ENCODE data around the gene CPEB3.
A peak's percentile ranks its signal among the peaks of the same experiment; 100 is the strongest.
"Not testable (repeated sequence)": the region's sequence is repeated elsewhere in the genome, so short reads cannot be mapped to it uniquely, and the experiment has no call there.

The CPEB3 gene

DNA sequence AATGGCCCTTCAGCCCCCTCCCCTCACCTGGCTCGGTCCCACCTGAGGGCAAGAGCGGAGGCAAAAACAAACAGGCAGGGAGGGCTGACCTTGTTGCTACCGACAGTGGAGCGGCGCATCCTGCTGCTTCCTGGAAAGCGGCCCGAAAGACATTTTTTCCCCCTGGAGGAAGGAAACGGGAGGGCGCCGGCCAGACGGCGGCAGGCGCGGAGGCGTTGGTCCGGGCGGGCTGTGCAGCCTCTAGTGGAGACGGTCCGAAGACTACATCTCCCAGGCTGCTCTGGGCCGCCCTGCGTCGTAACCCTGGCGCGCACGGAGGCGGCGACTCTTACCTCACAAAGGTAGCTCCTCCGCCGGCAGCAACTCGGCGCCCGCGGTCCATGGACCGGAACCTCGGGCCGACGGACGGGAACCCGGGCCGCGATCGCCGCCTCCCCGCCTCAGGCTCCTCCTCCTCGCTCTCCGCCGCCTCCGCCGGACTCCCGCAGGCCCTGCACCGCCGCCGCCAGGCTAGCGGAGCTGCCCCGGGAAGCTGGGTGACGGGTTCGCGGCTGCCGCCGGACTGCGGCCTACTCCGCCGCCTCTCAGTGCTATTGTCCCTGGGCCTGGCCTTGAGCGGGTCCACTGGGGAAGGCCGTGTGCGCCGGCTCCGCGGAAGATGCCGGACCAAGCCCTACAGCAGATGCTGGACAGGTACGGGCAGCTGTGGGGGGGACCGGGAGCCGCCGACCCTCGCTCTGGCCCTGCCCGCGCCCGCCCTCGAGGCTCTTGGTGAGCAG, at the start of gene CPEB3, which contains the start of gene MARCHF5:
TSS of gene CPEB3 (minus strand) at position 242 of the 779 bp plus-strand sequence. CDS start 50,728 bp downstream, outside the sequence.
TSS of gene MARCHF5 (plus strand) at position 331 of the 779 bp plus-strand sequence. CDS start at position 659, 328 bp downstream.
- peak; percentile 85 for DNase-seq (ENCODE audit: low read depth)

DNA sequence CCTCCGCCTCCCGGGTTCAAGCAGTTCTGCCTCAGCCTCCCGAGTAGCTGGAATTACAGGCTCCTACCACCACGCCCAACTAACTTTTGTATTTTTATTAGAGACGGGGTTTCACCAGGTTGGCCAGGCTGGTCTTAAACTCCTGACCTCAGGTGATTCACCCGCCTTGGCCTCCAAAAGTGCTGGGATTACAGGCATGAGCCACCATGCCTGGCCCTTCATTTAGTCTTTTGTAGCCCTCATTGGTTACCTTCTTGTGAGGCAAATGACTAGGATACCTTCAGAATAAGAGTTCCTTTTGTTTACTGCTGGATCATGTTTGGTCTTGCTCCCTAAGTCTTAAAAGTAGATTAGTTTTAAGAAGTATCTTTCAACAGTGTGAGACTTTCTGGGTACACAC, 39.0 kb upstream of the CPEB3 start:
- DNase-seq (ENCODE audit: low read depth), result not testable (repeated sequence)

DNA sequence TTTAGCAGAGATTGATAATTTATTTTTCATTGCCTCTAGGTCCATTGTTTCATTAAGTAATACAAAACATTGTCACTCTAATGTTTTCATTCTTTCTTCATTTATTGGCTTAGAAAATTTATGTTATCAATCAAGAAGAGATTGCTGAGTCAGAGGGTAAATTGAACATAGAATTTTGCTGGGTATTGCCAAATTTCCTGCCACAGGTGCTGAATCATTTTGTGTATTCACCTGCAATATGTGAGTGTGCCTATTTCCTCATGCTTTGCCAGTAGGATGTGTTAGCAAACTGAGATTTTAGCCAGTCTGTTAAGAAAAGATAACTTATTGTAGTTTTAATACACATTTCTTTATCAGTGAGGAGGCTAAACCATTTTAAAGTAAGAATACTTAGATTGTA, 38.1 kb upstream of the CPEB3 start:
- DNase-seq (ENCODE audit: low read depth), result no peak

DNA sequence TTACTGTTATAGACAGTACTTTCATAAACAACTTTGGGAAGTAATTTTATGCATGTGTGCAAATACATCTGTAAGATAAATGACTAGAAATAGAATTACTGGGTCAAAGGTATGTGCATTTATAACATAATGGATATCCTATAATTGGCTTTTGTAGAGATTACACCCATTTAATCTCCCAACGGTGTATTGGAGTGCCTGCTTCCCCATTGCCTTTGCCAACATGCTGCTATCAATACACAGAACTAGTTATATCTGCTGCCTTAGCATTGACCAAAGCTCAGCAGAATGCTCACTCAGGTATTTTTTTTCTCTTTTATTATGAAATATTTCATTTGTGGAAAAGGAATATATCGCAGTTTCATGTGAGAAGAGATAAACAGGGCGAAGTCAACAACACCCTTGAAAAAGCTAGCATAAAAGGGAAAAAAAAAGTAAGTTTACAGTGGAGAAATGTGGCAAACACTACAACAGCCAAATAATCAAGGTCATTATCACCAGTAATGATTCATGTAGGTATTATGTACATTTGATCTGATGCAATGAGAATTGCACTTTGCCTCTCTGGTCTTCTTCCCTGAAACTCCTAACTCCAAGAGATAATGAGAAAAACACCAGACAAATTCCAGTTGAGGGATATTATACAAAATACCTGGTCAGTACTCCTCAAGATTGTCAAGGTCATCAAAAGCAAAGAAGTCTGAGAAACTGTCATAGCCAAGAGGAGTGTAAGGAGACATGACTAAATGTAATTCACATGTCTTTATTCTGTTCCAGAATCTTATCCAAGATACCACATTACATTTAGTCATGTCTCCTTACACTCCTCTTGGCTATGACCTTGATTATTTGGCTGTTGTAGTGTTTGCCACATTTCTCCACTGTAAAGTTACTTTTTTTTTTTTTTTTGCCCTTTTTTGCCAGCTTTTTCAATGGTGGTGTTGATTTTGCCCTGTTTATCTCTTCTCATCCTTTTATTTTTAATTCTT, 36.9 kb upstream of the CPEB3 start:
- DNase-seq (ENCODE audit: low read depth), result no peak

DNA sequence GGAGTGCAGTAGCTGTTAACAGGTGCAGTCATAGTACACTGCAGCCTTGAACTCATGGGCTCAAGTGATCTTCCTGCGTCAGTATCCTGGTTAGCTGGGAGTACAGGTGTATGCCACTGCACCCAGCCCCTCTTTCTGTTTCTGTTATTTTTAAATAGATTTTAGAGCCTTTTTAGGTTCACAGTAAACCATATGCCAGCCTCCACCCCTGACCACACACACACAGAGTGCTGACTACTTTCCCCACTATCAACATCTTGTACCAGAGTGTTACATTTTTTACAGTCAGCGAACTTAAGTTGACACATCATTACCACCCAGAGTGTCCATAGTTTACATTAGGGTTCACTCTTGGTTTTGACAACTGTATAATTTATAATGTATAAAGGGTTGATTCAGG, 32.2 kb upstream of the CPEB3 start:
- DNase-seq (ENCODE audit: low read depth), result no peak

DNA sequence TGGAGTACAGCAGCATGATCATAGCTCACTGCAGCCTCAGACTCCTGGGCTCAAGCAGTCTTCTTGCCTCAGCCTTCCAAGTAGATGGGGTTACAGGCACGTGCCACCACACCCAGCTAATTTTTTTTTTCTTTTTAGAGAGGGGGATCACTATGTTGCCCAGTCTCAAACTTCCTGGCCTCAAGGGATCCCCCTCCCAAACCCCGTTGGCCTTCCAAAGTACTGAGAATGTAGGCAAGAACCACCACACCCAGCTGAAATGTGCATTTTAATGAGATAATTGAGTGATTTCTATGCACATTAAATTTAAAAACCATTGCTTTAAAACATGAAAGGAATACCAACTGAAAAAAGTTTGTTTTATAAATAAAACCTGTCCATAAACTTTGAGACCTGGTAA, 25.7 kb upstream of the CPEB3 start:
- DNase-seq (ENCODE audit: low read depth), result no peak

DNA sequence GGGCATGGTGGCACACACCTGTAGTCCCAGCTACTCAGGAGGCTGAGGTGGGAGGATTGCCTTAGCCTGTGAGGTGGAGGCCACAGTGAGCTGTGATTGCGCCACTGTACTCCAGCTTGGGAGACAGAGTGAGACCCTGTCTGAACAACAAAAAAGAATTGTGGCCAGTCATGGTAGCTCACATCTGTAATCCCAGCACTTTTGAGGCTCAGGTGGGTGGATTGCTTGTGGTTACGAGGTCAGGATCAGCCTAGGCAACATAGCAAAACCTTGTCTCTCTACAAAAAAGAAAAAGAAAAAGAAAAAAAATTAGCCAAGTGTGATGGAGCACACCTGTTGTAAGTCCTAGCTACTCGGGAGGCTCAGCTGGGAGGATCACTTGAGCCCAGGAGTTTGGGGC, 22.9 kb upstream of the CPEB3 start:
- no peak for DNase-seq (ENCODE audit: low read depth)

DNA sequence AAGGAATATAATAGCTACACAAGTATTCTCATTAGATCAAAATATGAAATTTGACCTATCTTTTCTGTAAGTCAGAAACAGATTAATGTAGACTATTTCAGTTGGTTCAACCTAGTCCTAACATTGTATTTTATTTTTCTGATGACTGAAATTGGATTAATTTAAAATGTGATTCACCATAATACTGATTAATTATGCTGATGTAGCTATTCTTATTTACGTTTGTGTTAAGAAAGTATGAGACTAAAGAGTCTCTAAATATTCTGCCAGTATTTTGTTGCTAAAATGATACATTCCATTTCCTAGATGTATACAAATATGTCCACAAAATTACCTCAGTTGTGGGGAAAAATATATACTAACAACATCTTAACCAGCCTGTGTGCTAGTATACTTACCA, 18.4 kb upstream of the CPEB3 start:
- DNase-seq (ENCODE audit: low read depth), result no peak

DNA sequence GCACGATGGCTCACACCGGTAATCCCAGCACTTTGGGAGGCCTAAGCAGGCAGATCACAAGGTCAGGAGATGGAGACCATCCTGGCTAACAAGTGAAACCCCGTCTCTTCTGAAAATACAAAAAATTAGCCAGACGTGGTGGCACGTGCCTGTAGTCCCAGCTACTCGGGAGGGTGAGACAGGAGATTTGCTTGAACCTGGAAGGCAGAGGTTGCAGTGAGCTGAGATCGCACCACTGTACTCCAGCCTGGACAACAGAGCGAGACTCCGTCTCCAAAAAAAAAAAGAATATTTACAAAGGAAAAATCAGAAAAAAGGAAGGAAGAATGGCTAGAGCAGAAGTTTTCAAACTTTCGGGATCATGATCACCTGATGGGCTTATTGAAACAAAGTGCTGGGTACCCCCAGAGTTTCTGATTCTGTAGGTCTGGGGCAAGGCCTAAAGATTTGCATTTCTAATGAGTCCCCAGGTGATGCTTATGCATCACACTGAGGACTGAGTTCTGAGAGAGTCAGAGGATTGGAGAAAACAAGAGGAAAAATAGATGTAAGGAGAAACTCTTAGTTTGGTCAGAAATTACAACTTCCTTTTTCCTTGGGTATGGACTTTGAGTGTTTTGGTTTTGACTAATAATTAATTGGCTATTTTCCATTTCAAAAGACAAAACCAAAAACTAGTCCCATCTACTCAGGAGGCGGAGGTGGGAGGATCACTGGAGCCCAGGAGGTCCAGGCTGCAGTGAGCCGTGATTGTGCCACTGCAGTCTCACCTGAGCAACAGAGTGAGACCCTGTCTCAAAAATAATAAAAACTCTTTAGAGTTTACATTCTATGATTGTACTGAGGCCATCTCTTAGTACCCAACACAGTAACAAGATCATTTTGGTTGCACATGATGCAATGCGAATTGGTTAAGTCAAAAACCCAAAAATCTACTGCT, 14.5 kb upstream of the CPEB3 start:
- no peak for DNase-seq (ENCODE audit: low read depth)

DNA sequence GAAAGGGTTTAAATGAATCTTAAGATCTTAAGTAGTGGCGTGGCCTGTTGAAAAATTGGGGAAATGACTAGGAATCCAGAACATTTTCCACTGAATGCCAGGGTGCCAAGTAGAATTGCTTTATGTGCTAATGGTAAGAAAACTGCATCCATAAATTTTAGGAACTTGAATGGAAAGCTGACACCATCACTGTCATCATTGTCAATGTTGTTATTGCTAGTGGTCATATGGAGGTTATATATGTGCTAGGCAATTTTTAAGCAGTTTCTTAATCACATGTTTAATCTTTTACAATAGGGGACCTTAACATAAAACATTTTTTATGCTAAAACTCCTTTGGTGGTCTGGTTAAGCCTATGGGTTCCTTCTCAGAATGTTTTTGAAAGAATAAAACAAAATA, 13.2 kb upstream of the CPEB3 start:
- no peak for DNase-seq (ENCODE audit: low read depth)

DNA sequence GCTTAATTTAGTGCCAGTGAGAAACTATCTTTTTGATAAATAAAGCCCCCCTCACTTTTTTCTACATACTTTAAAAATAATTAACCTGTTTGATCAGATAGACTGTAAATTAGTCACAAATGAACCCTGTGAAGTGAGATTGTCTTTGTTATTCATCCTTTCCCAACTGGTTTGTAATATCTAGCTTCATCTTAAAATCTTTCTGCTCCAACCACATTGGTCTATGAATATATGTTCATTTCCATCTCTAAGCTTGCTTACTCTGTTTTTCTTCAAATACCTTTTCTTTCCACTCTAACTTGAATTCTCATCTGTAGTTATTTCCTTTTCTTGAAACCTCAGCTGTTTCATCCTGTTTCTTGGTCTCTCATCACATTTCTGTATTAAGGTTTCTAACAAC, 12.2 kb upstream of the CPEB3 start:
- no peak for DNase-seq (ENCODE audit: low read depth)

DNA sequence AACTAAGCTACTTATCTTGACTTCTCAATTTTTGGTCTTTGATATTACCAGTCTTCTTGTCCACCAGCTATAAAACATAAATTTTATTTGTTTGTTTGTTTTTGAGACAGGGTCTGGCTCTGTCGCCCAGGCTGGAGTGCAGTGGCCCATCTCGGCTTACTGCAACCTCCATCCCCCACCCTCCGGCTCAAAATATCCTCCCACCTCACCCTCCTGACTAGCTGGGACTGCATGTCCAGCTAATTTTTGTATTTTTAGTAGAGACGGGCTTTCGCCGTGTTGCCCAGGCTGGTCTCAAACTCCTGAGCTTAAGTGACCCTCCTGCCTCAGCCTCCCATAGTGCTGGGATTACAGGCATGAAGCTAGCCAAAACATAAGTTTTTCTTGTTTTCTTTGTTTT, 7.6 kb upstream of the CPEB3 start:
- no peak for DNase-seq (ENCODE audit: low read depth)

DNA sequence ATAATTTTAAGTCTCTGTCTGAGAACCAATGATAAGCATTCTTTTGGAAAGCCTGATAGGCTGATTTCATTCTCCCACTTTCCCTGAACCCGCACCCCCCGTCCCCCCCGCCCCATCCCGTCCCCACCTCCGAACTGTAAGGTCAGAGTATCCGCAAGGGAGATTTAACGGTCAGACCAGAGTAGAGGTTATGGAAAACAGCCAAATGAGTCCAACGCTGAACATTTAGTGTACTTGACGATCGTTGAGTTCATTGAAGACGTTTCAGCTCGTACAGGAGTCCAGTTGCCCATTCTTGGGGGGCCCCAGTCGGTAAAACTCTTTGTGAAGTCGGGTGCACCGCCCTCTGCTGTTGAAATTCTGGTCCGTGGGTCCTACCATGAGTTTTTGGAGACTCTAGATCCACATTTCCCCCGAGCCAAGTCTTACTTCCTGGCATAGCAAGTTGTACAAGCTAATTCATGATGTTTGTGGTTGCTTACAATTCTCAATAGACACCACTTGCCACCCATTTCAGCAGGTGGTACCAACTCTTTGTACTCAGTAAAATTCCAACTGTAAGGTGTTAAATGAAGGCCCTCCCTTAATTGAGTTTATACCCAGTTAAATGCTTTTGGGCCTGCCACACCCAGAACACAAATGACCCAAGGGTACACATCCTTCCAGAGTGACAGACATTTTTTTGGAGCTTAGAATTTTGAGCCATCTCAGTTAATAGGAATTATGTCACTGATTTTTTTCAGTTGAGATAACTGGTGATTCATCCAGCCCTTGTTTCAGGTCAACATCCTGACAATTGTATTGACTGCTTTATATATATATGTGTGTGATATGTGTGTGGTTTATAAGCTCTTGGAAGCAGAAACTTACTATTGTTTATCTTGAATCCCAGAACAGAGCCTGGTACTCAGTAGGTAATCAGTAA, 1.3 kb upstream of the CPEB3 start:
- DNase-seq (ENCODE audit: low read depth), result peak; percentile 6

DNA sequence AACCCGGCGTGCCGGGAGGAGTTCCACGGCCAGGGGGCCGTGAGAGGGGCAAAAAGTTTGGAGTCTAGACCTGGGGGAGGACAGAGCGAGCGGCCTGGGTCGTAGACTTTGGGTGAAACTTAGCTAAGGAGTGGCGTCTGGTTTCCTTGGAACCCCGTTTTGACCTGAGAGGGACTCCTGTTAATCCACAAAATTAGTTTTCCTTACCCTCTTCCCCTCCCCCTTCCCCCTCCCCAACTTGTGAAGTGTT, 663 bp upstream of the CPEB3 start:
- DNase-seq (ENCODE audit: low read depth), result no peak

DNA sequence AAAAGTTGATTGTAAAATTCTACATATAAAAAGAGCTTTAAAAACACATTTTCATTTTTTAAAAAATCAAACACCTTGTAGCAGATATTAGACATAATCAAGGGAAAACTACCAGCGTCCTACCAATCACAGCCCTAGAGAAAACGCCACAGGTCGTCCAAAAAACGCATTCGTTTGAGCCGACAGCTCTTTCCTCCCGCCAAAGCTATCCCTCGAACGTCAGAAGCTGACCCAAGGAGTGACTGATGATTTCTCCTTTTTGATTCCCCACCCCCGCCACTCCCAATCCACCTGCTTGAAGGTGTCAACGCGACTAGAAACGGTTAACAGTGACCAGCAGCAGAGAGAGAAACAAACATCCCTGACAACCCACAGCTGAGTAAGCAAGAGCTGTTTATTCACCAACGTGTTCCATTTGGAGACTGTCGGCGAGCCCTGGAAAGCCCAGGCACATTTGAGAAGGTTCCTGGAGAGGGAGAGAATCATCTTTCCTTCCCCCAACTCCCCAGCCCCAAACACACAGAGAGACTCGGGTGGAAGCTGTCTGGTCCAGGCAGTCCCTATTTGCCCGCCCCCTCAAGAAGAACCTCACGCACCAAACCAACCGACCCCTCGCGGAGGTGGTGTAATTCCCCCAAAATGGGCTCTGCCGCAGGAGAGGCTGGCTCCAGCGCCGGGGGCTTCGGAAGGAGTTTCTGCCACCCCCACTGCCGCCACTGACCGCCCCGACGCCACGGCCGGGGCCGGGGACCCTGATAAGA, 622 bp downstream of the CPEB3 start:
- DNase-seq (ENCODE audit: low read depth), result peak; percentile 7

DNA sequence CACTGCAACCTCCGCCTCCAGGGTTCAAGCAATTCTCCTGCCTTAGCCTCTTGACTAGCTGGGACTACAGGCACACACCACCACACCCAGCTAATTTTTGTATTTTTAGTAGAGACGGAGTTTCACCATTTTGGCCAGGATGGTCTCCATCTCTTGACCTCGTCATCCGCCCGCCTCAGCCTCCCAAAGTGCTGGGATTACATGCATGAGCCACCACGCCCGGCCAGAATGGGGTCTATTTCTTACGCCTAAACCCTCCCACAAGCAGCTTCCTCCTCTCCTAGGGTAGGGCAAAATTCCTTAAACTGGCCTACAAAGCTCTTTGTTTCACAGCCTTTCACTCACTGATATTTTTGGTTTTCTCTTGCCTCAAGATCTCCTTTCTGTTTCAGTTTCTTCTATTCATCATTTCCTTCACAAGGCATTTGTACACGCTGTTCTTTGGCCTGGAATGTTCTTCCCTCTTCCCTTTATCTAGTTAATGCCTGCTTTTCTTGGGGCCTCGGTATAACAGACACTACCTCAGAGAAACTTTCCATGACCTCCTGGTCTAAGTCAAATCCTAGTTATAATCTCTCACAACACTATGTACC, 6.7 kb downstream of the CPEB3 start:
- no peak for DNase-seq (ENCODE audit: low read depth)

DNA sequence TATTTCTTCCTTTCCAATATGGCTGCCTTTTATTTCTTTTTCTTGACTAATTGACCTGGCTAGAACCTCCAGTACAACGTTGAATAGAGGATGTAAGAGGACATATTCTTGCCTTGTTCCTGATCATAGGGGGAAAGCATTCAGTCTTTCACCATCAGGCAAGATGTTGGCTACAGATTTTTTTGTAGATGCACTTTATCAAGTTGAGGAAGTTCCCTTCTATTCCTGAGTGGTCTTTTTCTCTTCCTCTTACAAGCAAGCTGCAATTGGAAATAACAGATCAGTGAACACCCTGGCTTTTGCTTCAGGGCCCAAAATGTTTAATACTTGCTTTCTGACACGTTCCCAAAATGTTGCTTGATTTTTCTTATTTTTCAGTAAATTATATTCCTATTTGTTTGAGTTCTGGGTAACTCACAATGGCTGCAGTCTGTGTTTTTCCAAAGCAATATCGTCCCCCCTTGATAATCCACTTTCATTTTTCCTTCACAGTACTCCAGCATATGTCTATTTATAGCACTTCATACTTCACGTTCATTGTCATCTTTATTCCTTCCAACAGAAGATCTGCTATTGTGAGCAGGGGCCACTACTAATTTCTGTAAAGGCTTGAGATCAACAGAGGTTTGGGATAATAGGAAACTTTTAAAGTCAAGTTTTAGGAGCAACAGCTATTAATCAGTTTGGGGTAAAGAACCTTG, 11.7 kb downstream of the CPEB3 start:
- DNase-seq (ENCODE audit: low read depth), result no peak

DNA sequence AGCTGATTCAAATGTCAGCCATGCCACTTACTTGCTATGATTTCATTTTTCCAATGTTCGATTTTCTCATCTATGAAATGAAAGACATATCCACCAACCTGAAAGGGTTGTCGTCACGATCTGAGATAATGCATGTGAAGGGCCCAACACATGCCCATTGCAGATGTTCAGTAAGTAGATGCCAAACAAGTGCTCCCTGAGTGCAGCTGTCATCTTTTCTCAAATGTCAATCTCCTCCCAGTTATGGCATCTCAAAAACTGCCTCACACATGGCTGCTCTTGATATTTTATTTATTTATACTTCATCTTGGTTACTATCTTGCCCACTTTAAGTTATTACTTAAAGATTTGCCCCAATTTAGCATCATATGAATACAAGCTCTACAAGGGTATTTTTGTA, 16.8 kb downstream of the CPEB3 start:
- DNase-seq (ENCODE audit: low read depth), result no peak

DNA sequence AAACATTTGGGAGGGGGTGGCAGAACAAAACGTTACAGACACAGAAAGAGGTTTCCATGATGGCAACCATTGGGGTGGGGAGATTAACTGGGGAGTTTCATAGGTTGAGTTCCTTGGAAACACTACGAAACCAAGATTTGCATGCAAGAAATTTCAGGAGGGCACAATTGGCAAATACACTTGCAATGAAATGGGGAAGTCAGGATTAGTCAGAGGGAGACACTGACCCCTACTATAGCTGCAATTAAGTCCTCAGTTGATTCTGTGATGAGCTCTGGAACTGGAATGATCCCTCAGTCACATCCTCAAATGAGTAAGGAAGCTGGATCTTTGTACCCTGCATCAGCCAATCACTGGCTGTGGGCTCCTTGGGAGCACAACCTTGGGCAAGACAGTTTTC, 22.1 kb downstream of the CPEB3 start:
- no peak for DNase-seq (ENCODE audit: low read depth)

Measured in activated T-cell treated with anti-CD3 and anti-CD28 coated beads for 24 hours (primary cell).